ENCODE data around the gene CYBC1.

DNA sequence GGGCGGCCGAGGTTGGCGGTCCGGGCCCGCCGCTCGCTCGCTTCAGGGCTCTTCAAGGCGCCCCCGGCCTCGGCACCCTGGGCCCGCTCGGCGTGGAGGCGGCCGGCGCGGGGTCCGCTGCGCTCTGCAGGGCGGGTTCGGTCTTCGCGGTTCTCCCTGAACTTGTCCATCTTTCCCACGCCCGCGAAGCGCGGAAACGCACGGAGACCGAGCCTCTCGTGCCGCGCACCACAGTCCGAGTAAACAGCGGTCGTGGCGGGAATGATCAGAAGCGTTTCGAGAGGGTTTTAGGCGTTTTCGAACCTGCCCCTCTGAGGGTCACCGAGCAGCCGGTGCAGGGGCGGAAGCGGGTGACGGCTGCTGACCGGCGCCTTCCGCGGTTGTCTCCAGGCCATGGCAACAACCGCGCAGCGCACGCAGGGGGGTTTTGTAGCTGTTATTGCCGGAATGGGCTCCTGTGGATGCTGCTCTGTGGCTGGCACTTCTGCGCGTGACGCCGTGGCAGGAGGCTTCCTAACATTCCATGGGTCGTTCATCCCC lies 8.4 kb upstream of the CYBC1 start:
- TF ChIP-seq, protein P1, sequence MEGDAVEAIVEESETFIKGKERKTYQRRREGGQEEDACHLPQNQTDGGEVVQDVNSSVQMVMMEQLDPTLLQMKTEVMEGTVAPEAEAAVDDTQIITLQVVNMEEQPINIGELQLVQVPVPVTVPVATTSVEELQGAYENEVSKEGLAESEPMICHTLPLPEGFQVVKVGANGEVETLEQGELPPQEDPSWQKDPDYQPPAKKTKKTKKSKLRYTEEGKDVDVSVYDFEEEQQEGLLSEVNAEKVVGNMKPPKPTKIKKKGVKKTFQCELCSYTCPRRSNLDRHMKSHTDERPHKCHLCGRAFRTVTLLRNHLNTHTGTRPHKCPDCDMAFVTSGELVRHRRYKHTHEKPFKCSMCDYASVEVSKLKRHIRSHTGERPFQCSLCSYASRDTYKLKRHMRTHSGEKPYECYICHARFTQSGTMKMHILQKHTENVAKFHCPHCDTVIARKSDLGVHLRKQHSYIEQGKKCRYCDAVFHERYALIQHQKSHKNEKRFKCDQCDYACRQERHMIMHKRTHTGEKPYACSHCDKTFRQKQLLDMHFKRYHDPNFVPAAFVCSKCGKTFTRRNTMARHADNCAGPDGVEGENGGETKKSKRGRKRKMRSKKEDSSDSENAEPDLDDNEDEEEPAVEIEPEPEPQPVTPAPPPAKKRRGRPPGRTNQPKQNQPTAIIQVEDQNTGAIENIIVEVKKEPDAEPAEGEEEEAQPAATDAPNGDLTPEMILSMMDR (IDR thresholded peaks at IDR 0.05 in 4 of 5, conservative IDR thresholded peaks at IDR 0.05 in 1 of 5) = no peak
- TF ChIP-seq POLR2A (IDR thresholded peaks at IDR 0.05) = no peak
